Effector memory CD4-positive, alpha-beta T cell (primary cell): Measurements from ENCODE around the gene USP37.

ENCODE experiments used
- DNase-seq, 3 donors: peaks; one replicate each; pipeline ENCODE4 v3.0.0-alpha.2; 2020
- H3K27ac ChIP-seq: 2 replicates; pipeline ENCODE4 v1.7.0; 2013; ENCODE audit warnings: mild to moderate bottlenecking, low read length, moderate library complexity; ENCODE audit not compliant: insufficient read depth, poor library complexity, severe bottlenecking
- H3K27me3 ChIP-seq: replicated peaks from 2 replicates; pipeline ENCODE4 v1.7.0; 2013; ENCODE audit warnings: mild to moderate bottlenecking, low read length; ENCODE audit not compliant: insufficient read depth, control insufficient read depth, poor library complexity, severe bottlenecking
- H3K36me3 ChIP-seq: 2 replicates; pipeline ENCODE4 v1.7.0; 2013; ENCODE audit warnings: mild to moderate bottlenecking, low read length, moderate library complexity; ENCODE audit not compliant: control insufficient read depth, insufficient read depth
- H3K4me1 ChIP-seq: 2 replicates; pipeline ENCODE4 v1.7.0; 2013; ENCODE audit warnings: low read length, mild to moderate bottlenecking; ENCODE audit not compliant: control insufficient read depth, insufficient read depth, poor library complexity, severe bottlenecking
- H3K4me3 ChIP-seq: 2 replicates; pipeline ENCODE4 v1.7.0; 2013; ENCODE audit warnings: low read length, low read depth, mild to moderate bottlenecking; ENCODE audit not compliant: insufficient read depth, poor library complexity, severe bottlenecking
- H3K9me3 ChIP-seq: 2 replicates; pipeline ENCODE4 v1.7.0; 2013; ENCODE audit warnings: mild to moderate bottlenecking, low read length, moderate library complexity; ENCODE audit not compliant: control insufficient read depth

Gene USP37

DNA sequence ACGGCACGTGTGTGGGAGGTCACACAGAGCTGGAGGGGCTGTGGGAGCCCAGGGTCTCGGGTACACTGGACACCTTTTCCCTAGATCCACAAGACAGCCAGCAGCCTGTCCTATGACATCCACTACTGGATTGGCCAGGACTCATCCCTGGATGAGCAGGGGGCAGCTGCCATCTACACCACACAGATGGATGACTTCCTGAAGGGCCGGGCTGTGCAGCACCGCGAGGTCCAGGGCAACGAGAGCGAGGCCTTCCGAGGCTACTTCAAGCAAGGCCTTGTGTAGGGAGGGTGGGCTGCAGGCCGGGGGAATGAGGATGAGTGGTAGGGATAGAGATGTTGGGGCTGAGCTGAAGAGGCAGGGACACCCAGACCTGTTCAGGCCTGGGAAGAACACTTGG, 142.6 kb downstream of the USP37 start:
- H3K4me1 ChIP-seq: no peaks in the 10 kb centered on the region
- no peak overlapping the region for H3K4me3 ChIP-seq
- no peaks in the 10 kb centered on the region for H3K27me3 ChIP-seq
- H3K27ac ChIP-seq: no peak overlapping the region
- no peaks in the 10 kb centered on the region for H3K9me3 ChIP-seq
- no peaks in the 10 kb centered on the region for H3K36me3 ChIP-seq
- DNase-seq: no peak

GRCh38 chr2:218423584-218423983, 144.6 kb downstream of the USP37 start:
- Histone ChIP-seq H3K27me3 (no peaks in the 10 kb centered on the region), H3K9me3 (no peaks in the 10 kb centered on the region), H3K4me1 (no peaks in the 10 kb centered on the region), H3K4me3 (no peak overlapping the region), H3K36me3 (no peaks in the 10 kb centered on the region), H3K27ac (no peak overlapping the region)
- no peak for DNase-seq

DNA sequence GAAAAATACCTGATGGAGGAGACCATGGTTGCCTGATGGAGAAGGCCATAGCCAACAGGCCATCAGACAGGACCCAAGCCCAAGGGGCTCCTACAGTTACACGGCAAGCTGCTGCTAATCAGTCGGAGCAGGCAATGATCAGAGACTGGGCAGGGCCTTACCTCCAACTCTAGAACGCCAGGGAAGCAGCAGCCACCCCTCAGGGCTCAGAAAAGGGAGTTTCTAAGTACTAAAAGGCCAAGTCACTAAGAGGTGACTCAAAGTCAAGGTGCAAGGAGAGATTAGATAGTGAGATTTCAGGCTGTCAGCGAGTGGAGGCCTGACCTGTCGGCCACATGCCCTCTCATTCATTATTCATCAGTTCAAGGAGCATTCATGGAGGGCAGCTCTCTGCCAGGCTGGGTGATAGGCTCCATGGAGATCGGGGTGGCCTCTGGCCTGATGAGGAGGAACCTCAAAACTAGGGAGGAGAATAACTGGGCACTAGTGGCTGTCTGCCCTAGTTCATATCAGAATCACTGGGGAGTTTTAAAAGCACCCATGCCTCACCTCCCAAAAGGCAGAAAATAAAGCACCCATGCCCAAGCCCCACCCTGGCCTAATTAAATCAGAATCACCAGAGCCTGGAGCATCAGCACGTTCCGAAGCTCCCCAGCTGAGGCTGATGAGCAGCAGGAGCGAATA, 145.6 kb downstream of the USP37 start:
- Histone ChIP-seq H3K27me3 (no peaks in the 10 kb centered on the region), H3K4me3 (no peak overlapping the region), H3K4me1 (no peaks in the 10 kb centered on the region), H3K36me3 (no peaks in the 10 kb centered on the region), H3K27ac (no peak overlapping the region), H3K9me3 (no peaks in the 10 kb centered on the region)
- DNase-seq: no peak

- H3K9me3 ChIP-seq: no peaks in the 10 kb centered on the region
- no peaks in the 10 kb centered on the region for H3K4me1 ChIP-seq
- no peak overlapping the region for H3K4me3 ChIP-seq
- no peak for DNase-seq
- no peaks in the 10 kb centered on the region for H3K27me3 ChIP-seq
- no peak overlapping the region for H3K27ac ChIP-seq
- no peaks in the 10 kb centered on the region for H3K36me3 ChIP-seq
Observed at GRCh38 chr2:218421027-218421426, 147.1 kb downstream of the USP37 start.

GRCh38 chr2:218419630-218420216, 148.4 kb downstream of the USP37 start:
- Histone ChIP-seq H3K36me3 (no peaks in the 10 kb centered on the region), H3K27ac (no peak overlapping the region), H3K27me3 (no peaks in the 10 kb centered on the region), H3K4me1 (no peaks in the 10 kb centered on the region), H3K9me3 (no peaks in the 10 kb centered on the region), H3K4me3 (no peak overlapping the region)
- DNase-seq: no peak

DNA sequence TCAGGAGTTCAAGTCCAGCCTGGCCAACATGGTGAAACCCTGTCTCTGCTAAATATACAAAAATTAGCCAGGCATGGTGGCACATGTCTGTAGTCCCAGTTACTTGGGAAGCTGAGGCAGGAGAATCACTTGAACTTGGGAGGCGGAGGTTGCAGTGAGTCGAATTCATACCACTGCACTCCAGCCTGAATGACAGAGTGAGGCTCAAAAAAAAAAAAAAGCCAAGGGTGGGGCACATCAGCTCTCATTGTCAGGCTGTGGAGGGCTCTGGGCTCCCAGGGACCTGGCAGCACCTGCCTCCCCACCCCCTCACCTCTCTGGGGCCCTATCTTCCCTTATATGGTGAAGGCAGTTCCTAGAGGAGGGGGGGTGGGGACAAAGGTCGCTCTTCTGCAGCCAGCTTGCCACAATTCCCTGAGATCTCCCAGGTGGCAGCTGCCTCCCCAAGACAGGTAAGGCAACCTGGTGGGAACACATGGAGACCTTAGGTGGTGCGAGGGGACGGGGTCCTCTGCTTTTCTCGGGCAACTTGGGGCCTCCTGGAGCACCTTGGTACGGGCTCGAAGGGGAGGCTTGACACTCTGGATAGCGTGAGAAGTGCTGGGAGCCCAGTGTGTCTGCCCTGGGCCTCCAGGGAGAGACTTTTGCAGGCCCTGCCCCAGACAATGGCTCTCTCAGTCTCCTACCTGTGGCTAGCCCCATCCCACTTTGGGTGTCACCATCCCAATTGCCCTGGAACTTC, 149.3 kb downstream of the USP37 start, which contains the start of gene VIL1:
VIL1 (plus strand) TSS at position 407 of the 742 bp plus-strand sequence. CDS start 4,656 bp downstream, outside the sequence.
- H3K9me3 ChIP-seq: no peaks in the 10 kb centered on the region
- H3K4me1 ChIP-seq: no peaks in the 10 kb centered on the region
- H3K27me3 ChIP-seq: no peaks in the 10 kb centered on the region
- no peak within 1 kb of the TSS for H3K4me3 ChIP-seq
- no peak within 1 kb of the TSS for H3K27ac ChIP-seq
- no peaks in the 10 kb centered on the region for H3K36me3 ChIP-seq
- DNase-seq: no peak

DNA sequence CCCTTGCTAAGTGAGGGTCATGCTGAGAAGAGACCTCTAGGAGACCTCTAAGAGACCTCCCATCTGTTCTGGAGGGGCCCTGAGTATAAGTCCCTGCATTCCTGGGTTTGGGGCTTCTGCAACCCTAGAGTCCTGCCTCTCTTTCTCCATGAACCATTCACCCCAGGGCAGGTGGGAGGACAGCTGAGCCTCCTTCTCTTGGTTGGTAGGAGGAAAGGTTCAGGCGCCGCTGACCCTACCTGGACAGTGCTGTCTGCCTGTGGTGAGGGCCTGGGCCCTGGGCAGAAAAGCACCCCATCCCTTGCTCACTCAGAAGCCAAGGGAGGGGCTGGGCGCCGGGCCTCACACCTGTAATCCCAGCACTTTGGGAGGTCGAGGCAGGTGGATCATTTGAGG, 149.8 kb downstream of the USP37 start:
- no peak for DNase-seq
- Histone ChIP-seq H3K36me3 (no peaks in the 10 kb centered on the region), H3K4me3 (no peak overlapping the region), H3K27ac (no peak overlapping the region), H3K9me3 (no peaks in the 10 kb centered on the region), H3K4me1 (no peaks in the 10 kb centered on the region), H3K27me3 (no peaks in the 10 kb centered on the region)

GRCh38 chr2:218407717-218408116, 160.4 kb downstream of the USP37 start:
- DNase-seq: no peak
- Histone ChIP-seq H3K4me3 (no peak overlapping the region), H3K9me3 (no peaks in the 10 kb centered on the region), H3K27me3 (no peaks in the 10 kb centered on the region), H3K27ac (no peak overlapping the region), H3K4me1 (peaks cover 28% of the 10 kb centered on the region), H3K36me3 (peaks cover 10% of the 10 kb centered on the region)

DNA sequence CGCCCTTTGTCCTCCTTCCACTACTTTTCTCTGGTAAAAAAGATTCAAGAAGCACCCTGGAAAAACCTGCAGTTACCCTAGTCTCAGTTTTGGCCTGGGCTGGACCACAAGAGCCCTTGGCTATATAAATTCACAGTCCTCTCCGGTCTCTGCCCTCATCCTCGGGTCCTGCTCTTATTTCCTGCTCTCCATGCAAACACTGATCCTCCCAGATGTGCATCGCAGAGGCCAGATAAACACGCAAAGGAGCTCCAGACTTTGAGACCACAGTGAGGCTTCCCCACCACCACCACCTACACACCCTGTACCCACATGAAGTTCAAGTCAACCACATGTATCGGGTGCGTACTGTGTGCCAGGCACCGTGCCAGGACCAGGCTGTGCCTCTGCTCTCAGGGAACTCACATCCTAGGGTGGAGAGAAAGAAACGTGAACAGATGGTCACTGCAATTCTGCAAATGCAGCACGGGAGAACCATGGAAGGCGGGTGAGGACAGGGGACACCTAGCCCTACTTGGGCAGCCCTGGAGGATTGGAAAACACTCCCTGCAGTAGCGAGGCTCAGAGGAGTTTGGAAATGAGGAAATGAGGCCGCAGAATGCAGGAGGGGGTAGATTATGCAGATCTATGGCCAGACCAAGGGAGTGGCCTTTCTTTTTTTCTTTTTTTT, 161.1 kb downstream of the USP37 start:
- Histone ChIP-seq H3K9me3 (no peaks in the 10 kb centered on the region), H3K4me1 (peaks cover 32% of the 10 kb centered on the region), H3K27me3 (no peaks in the 10 kb centered on the region), H3K36me3 (peaks cover 16% of the 10 kb centered on the region), H3K27ac (peak overlapping the region; percentile 72), H3K4me3 (peak overlapping the region; percentile 41)
- DNase-seq: peak; percentile 46 to 65 (median 54)
